HG03469 (cell line): ENCODE results near the gene ANKS3.

Source experiments
- ATAC-seq: cut with Tn5 transposase; IDR thresholded peaks from one replicate; pipeline ENCODE4 v1.9.1; 2021; ENCODE audit warnings: mild to moderate bottlenecking, moderate library complexity, moderate number of reproducible peaks; ENCODE audit not compliant: unreplicated experiment

The ANKS3 gene

GRCh38 chr16:4673387-4674046, 60.6 kb downstream of the ANKS3 start:
- ATAC-seq = no peak

GRCh38 chr16:4668313-4668960, 65.6 kb downstream of the ANKS3 start:
- no peak for ATAC-seq

GRCh38 chr16:4667203-4667963, 66.7 kb downstream of the ANKS3 start:
- ATAC-seq = no peak

- no peak for ATAC-seq
Measured at GRCh38 chr16:4666537-4667202, 67.4 kb downstream of the ANKS3 start.

- no peak for ATAC-seq
Measured at GRCh38 chr16:4664538-4665418, 69.3 kb downstream of the ANKS3 start.

- ATAC-seq = no peak
Measured at GRCh38 chr16:4663777-4664465, 70.2 kb downstream of the ANKS3 start.

GRCh38 chr16:4663465-4663776, 70.7 kb downstream of the ANKS3 start:
- no peak for ATAC-seq

GRCh38 chr16:4661661-4662060, 72.4 kb downstream of the ANKS3 start:
- no peak for ATAC-seq

- no peak for ATAC-seq
Measured at GRCh38 chr16:4660454-4661007, 73.5 kb downstream of the ANKS3 start.

- ATAC-seq = no peak
Measured at GRCh38 chr16:4659363-4660353, 74.4 kb downstream of the ANKS3 start.

GRCh38 chr16:4656695-4657686, 77.1 kb downstream of the ANKS3 start:
- no peak for ATAC-seq

GRCh38 chr16:4656221-4656620, 77.8 kb downstream of the ANKS3 start:
- ATAC-seq = no peak

GRCh38 chr16:4655801-4656200, 78.3 kb downstream of the ANKS3 start:
- ATAC-seq = no peak

GRCh38 chr16:4654964-4655590, 79.0 kb downstream of the ANKS3 start:
- no peak for ATAC-seq

- no peak for ATAC-seq
Measured at GRCh38 chr16:4654011-4654963, 79.8 kb downstream of the ANKS3 start.

- ATAC-seq = no peak
Measured at GRCh38 chr16:4652561-4652960, 81.5 kb downstream of the ANKS3 start.
